Measurements from ENCODE around the gene HBD.

HBD gene

GRCh38 chr11:5234381-5234834 is at the start of gene HBD:
HBD (minus strand) TSS chr11:5234483; CDS start chr11:5234433, 50 bp downstream.
- no peak for TF ChIP-seq CTCF (IDR thresholded peaks at IDR 0.05; ENCODE audit: low read length, missing control alignments)
- peak; percentile 26 for DNase-seq (ENCODE audit: low read depth)
- no peak within 1 kb of the TSS for H3K4me3 ChIP-seq (replicated peaks; ENCODE audit: low read depth, low read length)

GRCh38 chr11:5283882-5284281 is 49.6 kb upstream of the HBD start:
- no peak for TF ChIP-seq CTCF (IDR thresholded peaks at IDR 0.05; ENCODE audit: low read length, missing control alignments)
- no peak for DNase-seq (ENCODE audit: low read depth)
- no peak overlapping the region for H3K4me3 ChIP-seq (replicated peaks; ENCODE audit: low read depth, low read length)

GRCh38 chr11:5283086-5283485 is 48.8 kb upstream of the HBD start:
- no peak for TF ChIP-seq CTCF (IDR thresholded peaks at IDR 0.05; ENCODE audit: low read length, missing control alignments)
- DNase-seq (ENCODE audit: low read depth), result no peak
- H3K4me3 ChIP-seq (replicated peaks; ENCODE audit: low read depth, low read length), result no peak overlapping the region

- no peak for DNase-seq (ENCODE audit: low read depth)
- no peak for TF ChIP-seq CTCF (IDR thresholded peaks at IDR 0.05; ENCODE audit: low read length, missing control alignments)
- no peak overlapping the region for H3K4me3 ChIP-seq (replicated peaks; ENCODE audit: low read depth, low read length)
These were observed 48.3 kb upstream of the HBD start for GRCh38 chr11:5282628-5283027.

DNA sequence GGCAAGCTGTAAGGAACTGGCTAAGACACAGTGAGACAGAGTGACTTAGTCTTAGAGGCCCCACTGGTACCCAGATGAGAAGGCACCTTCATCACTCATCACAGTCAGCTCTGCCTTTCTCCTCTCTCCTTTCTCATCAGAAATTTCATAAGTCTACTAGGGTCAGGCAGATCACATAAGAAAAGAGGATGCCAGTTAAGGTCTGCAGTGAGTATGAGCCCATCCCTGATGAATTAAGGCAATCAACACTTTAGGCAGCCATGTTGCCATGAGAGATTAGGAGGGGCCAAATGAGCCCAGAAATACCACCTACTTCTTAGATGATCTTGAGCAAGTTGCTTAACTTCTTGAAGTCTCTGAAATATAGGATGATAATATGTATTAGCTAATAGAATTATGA is 47.3 kb upstream of the HBD start:
- no peak for TF ChIP-seq CTCF (IDR thresholded peaks at IDR 0.05; ENCODE audit: low read length, missing control alignments)
- no peak overlapping the region for H3K4me3 ChIP-seq (replicated peaks; ENCODE audit: low read depth, low read length)
- no peak for DNase-seq (ENCODE audit: low read depth)

DNA sequence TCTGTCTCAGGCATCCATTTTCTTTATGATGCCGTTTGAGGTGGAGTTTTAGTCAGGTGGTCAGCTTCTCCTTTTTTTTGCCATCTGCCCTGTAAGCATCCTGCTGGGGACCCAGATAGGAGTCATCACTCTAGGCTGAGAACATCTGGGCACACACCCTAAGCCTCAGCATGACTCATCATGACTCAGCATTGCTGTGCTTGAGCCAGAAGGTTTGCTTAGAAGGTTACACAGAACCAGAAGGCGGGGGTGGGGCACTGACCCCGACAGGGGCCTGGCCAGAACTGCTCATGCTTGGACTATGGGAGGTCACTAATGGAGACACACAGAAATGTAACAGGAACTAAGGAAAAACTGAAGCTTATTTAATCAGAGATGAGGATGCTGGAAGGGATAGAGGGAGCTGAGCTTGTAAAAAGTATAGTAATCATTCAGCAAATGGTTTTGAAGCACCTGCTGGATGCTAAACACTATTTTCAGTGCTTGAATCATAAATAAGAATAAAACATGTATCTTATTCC is 46.4 kb upstream of the HBD start:
- TF ChIP-seq CTCF (IDR thresholded peaks at IDR 0.05; ENCODE audit: low read length, missing control alignments), result no peak
- no peak overlapping the region for H3K4me3 ChIP-seq (replicated peaks; ENCODE audit: low read depth, low read length)
- DNase-seq (ENCODE audit: low read depth), result peak; percentile 98

DNA sequence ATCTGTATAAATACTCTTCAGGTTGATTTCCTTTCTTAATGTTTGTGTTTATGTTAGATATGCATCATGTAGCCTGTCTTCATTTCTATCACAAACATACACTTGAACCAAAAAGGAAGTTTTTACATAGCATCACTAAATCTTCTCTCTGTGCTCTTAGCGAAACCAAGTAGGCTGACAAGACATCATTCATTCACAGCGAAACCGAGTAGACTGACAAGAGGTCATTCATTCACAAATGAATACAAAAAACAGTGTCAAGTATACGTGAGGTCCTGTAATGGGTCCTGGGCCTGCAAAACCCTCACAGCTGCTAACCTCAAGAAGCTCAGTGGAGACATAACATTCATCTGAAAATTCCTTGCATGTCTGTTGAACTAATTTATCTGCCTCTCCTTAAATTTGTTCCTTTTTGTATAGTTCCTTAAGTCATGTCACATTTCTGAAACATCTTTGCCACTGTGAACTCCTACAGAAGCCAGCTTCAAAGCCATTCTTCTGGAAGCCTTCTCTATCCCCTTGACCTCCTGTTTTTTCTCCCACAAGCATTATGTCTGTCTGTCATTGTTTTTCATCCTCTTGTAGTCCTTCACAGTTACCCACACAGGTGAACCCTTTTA is 45.3 kb upstream of the HBD start:
- H3K4me3 ChIP-seq (replicated peaks; ENCODE audit: low read depth, low read length), result no peak overlapping the region
- no peak for TF ChIP-seq CTCF (IDR thresholded peaks at IDR 0.05; ENCODE audit: low read length, missing control alignments)
- DNase-seq (ENCODE audit: low read depth), result no peak
